HG02588 (cell line): ENCODE measurements around the gene LHFPL2.

Experiments used
- ATAC-seq: cut with Tn5 transposase; IDR thresholded peaks from one replicate; pipeline ENCODE4 v1.9.1; 2021; ENCODE audit warnings: mild to moderate bottlenecking, moderate library complexity; ENCODE audit not compliant: unreplicated experiment

The LHFPL2 gene

GRCh38 chr5:78505860-78506259 is 142.7 kb downstream of the LHFPL2 start:
- ATAC-seq: no peak

GRCh38 chr5:78504704-78505677 is 143.6 kb downstream of the LHFPL2 start:
- no peak for ATAC-seq

- ATAC-seq: no peak
Measured at GRCh38 chr5:78503958-78504653, 144.5 kb downstream of the LHFPL2 start.

- no peak for ATAC-seq
Measured at GRCh38 chr5:78501411-78502352, 146.9 kb downstream of the LHFPL2 start.

GRCh38 chr5:78500871-78501270 is 147.7 kb downstream of the LHFPL2 start:
- ATAC-seq: no peak

GRCh38 chr5:78500028-78500427 is 148.5 kb downstream of the LHFPL2 start:
- no peak for ATAC-seq

GRCh38 chr5:78499485-78499884 is 149.1 kb downstream of the LHFPL2 start:
- no peak for ATAC-seq

GRCh38 chr5:78497573-78498533 is 150.7 kb downstream of the LHFPL2 start:
- peak; percentile 78 for ATAC-seq

GRCh38 chr5:78496373-78496772 is 152.2 kb downstream of the LHFPL2 start:
- no peak for ATAC-seq

- ATAC-seq: no peak
Measured at GRCh38 chr5:78495800-78496199, 152.8 kb downstream of the LHFPL2 start.

- ATAC-seq: no peak
Measured at GRCh38 chr5:78492650-78493049, 155.9 kb downstream of the LHFPL2 start.

- no peak for ATAC-seq
Measured at GRCh38 chr5:78492224-78492623, 156.3 kb downstream of the LHFPL2 start.

- no peak for ATAC-seq
Measured at GRCh38 chr5:78490709-78491485, 157.7 kb downstream of the LHFPL2 start.

GRCh38 chr5:78487846-78488245 is 160.7 kb downstream of the LHFPL2 start:
- ATAC-seq: no peak

GRCh38 chr5:78486218-78486617 is 162.4 kb downstream of the LHFPL2 start:
- ATAC-seq: no peak

- ATAC-seq: peak; percentile 83
Measured at GRCh38 chr5:78483809-78484521, 164.6 kb downstream of the LHFPL2 start.

- ATAC-seq: no peak
Measured at GRCh38 chr5:78482948-78483347, 165.6 kb downstream of the LHFPL2 start.

- no peak for ATAC-seq
Measured at GRCh38 chr5:78476795-78477194, 171.8 kb downstream of the LHFPL2 start.
